Measurements from ENCODE around the gene PTOV1.

Gene PTOV1

GRCh38 chr19:49846408-49846807, 4.6 kb upstream of the PTOV1 start:
- no peak for TF ChIP-seq CTCF (IDR thresholded peaks at IDR 0.05; ENCODE audit: low read depth, low read length, poor library complexity, severe bottlenecking)
- no peak for TF ChIP-seq EZH2phosphoT487 (IDR thresholded peaks at IDR 0.05; ENCODE audit: borderline replicate concordance, low read length)
- peaks cover 28% of the 10 kb centered on the region for H3F3A ChIP-seq (ENCODE audit: control insufficient read depth, insufficient read depth)
- no peaks in the 10 kb centered on the region for H3K79me2 ChIP-seq (ENCODE audit: control insufficient read depth, low read length)
- no peak overlapping the region for H3K27ac ChIP-seq (ENCODE audit: low read depth, low read length)
- no peaks in the 10 kb centered on the region for H4K20me1 ChIP-seq (ENCODE audit: control insufficient read depth, insufficient read depth, low read depth, low read length)
- H3K4me1 ChIP-seq (ENCODE audit: control insufficient read depth, low read length) = peaks cover 60% of the 10 kb centered on the region
- 0 out of 2 replicates have a peak, but pooled peaks cover 3% of the 10 kb centered on the region for H3K36me3 ChIP-seq (ENCODE audit: control insufficient read depth, low read length)
- no peaks in the 10 kb centered on the region for H3K9me2 ChIP-seq (replicated peaks; ENCODE audit: control insufficient read depth, low read length)
- no peak overlapping the region for H3K4me2 ChIP-seq (ENCODE audit: low read length)
- no peaks in the 10 kb centered on the region for H3K9me3 ChIP-seq (ENCODE audit: control insufficient read depth, insufficient read depth, low read length)
- H3K27me3 ChIP-seq (ENCODE audit: control insufficient read depth, low read length) = no peaks in the 10 kb centered on the region
- H3K4me3 ChIP-seq (ENCODE audit: low read length) = no peak overlapping the region

- Histone ChIP-seq H3K79me2 (ENCODE audit: control insufficient read depth, low read length) (peaks cover 14% of the 10 kb centered on the region), H3K4me3 (ENCODE audit: low read length) (no peak overlapping the region), H3K27ac (ENCODE audit: low read depth, low read length) (no peak overlapping the region), H3F3A (ENCODE audit: control insufficient read depth, insufficient read depth) (peaks cover 23% of the 10 kb centered on the region), H3K4me1 (ENCODE audit: control insufficient read depth, low read length) (peaks cover 59% of the 10 kb centered on the region), H3K9me2 (replicated peaks; ENCODE audit: control insufficient read depth, low read length) (no peaks in the 10 kb centered on the region), H3K9me3 (ENCODE audit: control insufficient read depth, insufficient read depth, low read length) (no peaks in the 10 kb centered on the region), H3K36me3 (ENCODE audit: control insufficient read depth, low read length) (peaks cover 11% of the 10 kb centered on the region), H3K4me2 (ENCODE audit: low read length) (peak overlapping the region; percentile 16), H3K27me3 (ENCODE audit: control insufficient read depth, low read length) (no peaks in the 10 kb centered on the region; the same call in 1 of the 2 replicates), H4K20me1 (ENCODE audit: control insufficient read depth, insufficient read depth, low read depth, low read length) (peaks cover 11% of the 10 kb centered on the region; the same call in 1 of the 2 replicates)
- TF ChIP-seq CTCF (IDR thresholded peaks at IDR 0.05; ENCODE audit: low read depth, low read length, poor library complexity, severe bottlenecking) (no peak), EZH2phosphoT487 (IDR thresholded peaks at IDR 0.05; ENCODE audit: borderline replicate concordance, low read length) (no peak)
These were observed 2.9 kb upstream of the PTOV1 start for GRCh38 chr19:49847731-49848696.

- Histone ChIP-seq H3K27me3 (ENCODE audit: control insufficient read depth, low read length) (no peaks in the 10 kb centered on the region; the same call in 1 of the 2 replicates), H3K9me3 (ENCODE audit: control insufficient read depth, insufficient read depth, low read length) (no peaks in the 10 kb centered on the region), H3K36me3 (ENCODE audit: control insufficient read depth, low read length) (peaks cover 11% of the 10 kb centered on the region), H3F3A (ENCODE audit: control insufficient read depth, insufficient read depth) (peaks cover 20% of the 10 kb centered on the region), H3K4me1 (ENCODE audit: control insufficient read depth, low read length) (peaks cover 59% of the 10 kb centered on the region), H3K9me2 (replicated peaks; ENCODE audit: control insufficient read depth, low read length) (no peaks in the 10 kb centered on the region), H3K79me2 (ENCODE audit: control insufficient read depth, low read length) (peaks cover 23% of the 10 kb centered on the region), H3K27ac (ENCODE audit: low read depth, low read length) (no peak overlapping the region), H3K4me2 (ENCODE audit: low read length) (no peak overlapping the region), H3K4me3 (ENCODE audit: low read length) (no peak overlapping the region), H4K20me1 (ENCODE audit: control insufficient read depth, insufficient read depth, low read depth, low read length) (peaks cover 11% of the 10 kb centered on the region; the same call in 1 of the 2 replicates)
- no peak for TF ChIP-seq CTCF (IDR thresholded peaks at IDR 0.05; ENCODE audit: low read depth, low read length, poor library complexity, severe bottlenecking)
- TF ChIP-seq EZH2phosphoT487 (IDR thresholded peaks at IDR 0.05; ENCODE audit: borderline replicate concordance, low read length) = no peak
These were observed 2.0 kb upstream of the PTOV1 start for GRCh38 chr19:49848938-49849337.

Data from DOHH2 (cell line).